ENCODE measurements around the gene ALDH8A1.

ALDH8A1 gene

DNA sequence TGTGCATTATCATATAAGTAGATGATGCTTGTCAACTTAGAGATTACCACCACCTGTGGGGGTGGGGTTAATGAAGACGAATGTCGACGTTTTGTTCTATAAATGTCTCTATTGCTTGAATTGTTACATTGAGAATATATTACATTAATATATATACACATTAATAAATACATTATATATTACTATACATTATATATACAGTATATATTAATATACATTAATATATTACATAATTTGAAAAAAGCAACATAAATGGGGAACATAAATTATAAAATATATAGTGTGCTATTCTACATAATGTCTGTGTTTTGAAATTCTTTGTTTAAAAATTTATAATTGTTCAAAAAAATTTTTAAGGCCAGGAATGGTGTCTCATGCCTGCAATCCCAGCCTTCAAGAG is 81.1 kb downstream of the ALDH8A1 start:
- Histone ChIP-seq H3K79me1 (ENCODE audit: low read depth, low read length) (no peaks in the 10 kb centered on the region), H2AFZ (ENCODE audit: low read length) (no peak overlapping the region), H4K91ac (ENCODE audit: low read depth, low read length, poor library complexity) (no peak overlapping the region), H4K8ac (ENCODE audit: low read depth, low read length) (no peak overlapping the region), H3K18ac (ENCODE audit: low read length) (no peak overlapping the region), H3K27me3 (ENCODE audit: control insufficient read depth in 3 of 3, insufficient read depth in 3 of 3, low read depth in 1 of 3, low read length in 3 of 3) (no peaks in the 10 kb centered on the region), H2BK15ac (ENCODE audit: low read length) (no peak overlapping the region), H2AK5ac (ENCODE audit: low read depth, low read length) (no peak overlapping the region), H3K4me3 (ENCODE audit: low read length in 2 of 2) (no peak overlapping the region), H3K4ac (ENCODE audit: low read length) (no peak overlapping the region), H3K27ac (replicated peaks; ENCODE audit: low read length) (no peak overlapping the region), H3K23ac (ENCODE audit: low read depth, low read length, poor library complexity) (no peak overlapping the region), H3K9ac (ENCODE audit: low read depth, low read length, poor library complexity) (no peak overlapping the region), H3K36me3 (replicated peaks in 1 of 2; ENCODE audit: control insufficient read depth in 2 of 2, insufficient read depth in 2 of 2, low read length in 2 of 2) (no peaks in the 10 kb centered on the region), H2BK5ac (ENCODE audit: low read length) (no peak overlapping the region), H2BK12ac (ENCODE audit: low read length) (no peak overlapping the region), H3K9me3 (replicated peaks in 1 of 2; ENCODE audit: control insufficient read depth in 2 of 2, insufficient read depth in 1 of 2, low read depth in 1 of 2, low read length in 2 of 2) (no peaks in the 10 kb centered on the region), H3K14ac (ENCODE audit: low read length) (no peak overlapping the region), H3K4me1 (ENCODE audit: control insufficient read depth in 2 of 2, insufficient read depth in 1 of 2, low read depth in 1 of 2, low read length in 2 of 2) (no peaks in the 10 kb centered on the region), H2BK120ac (ENCODE audit: low read depth, low read length) (no peak overlapping the region), H3K4me2 (ENCODE audit: insufficient read depth, low read length, poor library complexity, severe bottlenecking) (no peak overlapping the region)
- DNase-seq (ENCODE audit: low spot score) = no peak
- WGBS, 2 donors (ENCODE audit: extremely low coverage in 2 of 2, insufficient read length in 2 of 2, insufficient replicate concordance in 1 of 2) = no CpG with 5 or more reads among the region's 3 CpGs
